Neural cell (in vitro differentiated cells): ENCODE measurements around the gene IPP.

Source experiments
- EZH2 ChIP-seq: fragments of 200-600, 300-800 bp; shearing (Covaris generic), sonication (generic); IDR thresholded peaks from 2 replicates; pipeline ENCODE4 v1.6.1; 2014; ENCODE audit warnings: antibody characterized with exemption, low read length, borderline replicate concordance, mild to moderate bottlenecking; ENCODE audit not compliant: insufficient read depth, poor library complexity, severe bottlenecking
- POLR2AphosphoS5 ChIP-seq: IDR thresholded peaks from 2 replicates; pipeline ENCODE4 v1.6.1; 2012
- RAD21 ChIP-seq: fragments of 450-650 bp; conservative IDR thresholded peaks from 2 replicates; pipeline ENCODE4 v1.6.1; 2014; ENCODE audit warnings: antibody characterized with exemption, mild to moderate bottlenecking, moderate library complexity
- TF ChIP-seq, protein P1 (sequence below): fragments of 450-650 bp; IDR thresholded peaks from 2 replicates; pipeline ENCODE4 v1.5.1; 2014; ENCODE audit warnings: antibody characterized with exemption, mild to moderate bottlenecking, moderate library complexity; ENCODE audit not compliant: poor library complexity, severe bottlenecking

DNA sequence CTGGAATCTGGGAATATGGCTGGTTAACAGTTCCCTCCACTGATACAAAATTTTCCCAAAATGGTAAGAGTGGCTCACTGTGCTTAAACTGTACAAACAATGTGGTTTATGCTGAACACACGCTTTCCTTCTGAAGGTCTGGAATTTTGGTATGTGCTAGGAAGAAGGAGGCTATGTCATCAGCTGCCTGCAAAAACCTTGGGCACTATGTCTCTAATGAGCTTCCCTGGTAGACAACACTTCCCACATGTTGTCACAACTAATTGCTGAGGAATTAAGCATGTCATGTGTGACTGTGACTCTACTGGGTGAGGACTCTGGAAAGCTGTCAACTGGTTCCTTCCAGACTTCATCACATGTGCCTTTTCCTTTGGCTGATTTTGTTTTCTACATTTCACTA is 29.2 kb downstream of the IPP start:
- TF ChIP-seq, protein P1, sequence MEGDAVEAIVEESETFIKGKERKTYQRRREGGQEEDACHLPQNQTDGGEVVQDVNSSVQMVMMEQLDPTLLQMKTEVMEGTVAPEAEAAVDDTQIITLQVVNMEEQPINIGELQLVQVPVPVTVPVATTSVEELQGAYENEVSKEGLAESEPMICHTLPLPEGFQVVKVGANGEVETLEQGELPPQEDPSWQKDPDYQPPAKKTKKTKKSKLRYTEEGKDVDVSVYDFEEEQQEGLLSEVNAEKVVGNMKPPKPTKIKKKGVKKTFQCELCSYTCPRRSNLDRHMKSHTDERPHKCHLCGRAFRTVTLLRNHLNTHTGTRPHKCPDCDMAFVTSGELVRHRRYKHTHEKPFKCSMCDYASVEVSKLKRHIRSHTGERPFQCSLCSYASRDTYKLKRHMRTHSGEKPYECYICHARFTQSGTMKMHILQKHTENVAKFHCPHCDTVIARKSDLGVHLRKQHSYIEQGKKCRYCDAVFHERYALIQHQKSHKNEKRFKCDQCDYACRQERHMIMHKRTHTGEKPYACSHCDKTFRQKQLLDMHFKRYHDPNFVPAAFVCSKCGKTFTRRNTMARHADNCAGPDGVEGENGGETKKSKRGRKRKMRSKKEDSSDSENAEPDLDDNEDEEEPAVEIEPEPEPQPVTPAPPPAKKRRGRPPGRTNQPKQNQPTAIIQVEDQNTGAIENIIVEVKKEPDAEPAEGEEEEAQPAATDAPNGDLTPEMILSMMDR, result no peak
- no peak for TF ChIP-seq POLR2AphosphoS5
- TF ChIP-seq EZH2, result no peak
- no peak for TF ChIP-seq RAD21
